ENCODE results near the gene PLCH1.

DNA sequence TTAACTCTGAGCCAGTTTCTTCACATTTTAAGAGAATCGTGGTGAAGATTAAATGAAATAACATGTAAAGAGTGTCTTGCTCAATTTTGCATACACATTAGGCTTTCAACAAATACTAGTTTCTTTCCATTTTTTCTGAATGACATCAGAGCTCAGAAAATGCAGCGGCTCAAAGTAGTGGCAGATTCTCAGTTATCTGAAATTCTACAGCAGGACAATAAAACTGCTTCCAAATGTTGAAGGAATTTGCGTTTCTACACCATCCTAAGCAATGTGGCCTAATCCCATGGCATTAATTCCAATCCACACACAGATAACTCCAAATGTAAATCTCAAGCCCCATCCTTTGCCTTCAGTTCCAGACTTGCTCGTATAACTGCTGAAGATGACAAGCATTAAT is 115.8 kb downstream of the PLCH1 start:
- TF ChIP-seq, protein P1, sequence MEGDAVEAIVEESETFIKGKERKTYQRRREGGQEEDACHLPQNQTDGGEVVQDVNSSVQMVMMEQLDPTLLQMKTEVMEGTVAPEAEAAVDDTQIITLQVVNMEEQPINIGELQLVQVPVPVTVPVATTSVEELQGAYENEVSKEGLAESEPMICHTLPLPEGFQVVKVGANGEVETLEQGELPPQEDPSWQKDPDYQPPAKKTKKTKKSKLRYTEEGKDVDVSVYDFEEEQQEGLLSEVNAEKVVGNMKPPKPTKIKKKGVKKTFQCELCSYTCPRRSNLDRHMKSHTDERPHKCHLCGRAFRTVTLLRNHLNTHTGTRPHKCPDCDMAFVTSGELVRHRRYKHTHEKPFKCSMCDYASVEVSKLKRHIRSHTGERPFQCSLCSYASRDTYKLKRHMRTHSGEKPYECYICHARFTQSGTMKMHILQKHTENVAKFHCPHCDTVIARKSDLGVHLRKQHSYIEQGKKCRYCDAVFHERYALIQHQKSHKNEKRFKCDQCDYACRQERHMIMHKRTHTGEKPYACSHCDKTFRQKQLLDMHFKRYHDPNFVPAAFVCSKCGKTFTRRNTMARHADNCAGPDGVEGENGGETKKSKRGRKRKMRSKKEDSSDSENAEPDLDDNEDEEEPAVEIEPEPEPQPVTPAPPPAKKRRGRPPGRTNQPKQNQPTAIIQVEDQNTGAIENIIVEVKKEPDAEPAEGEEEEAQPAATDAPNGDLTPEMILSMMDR (IDR thresholded peaks at IDR 0.05 in 2 of 3, conservative IDR thresholded peaks at IDR 0.05 in 1 of 3; ENCODE audit: control insufficient read depth in 2 of 3, extremely low read depth in 1 of 3, insufficient read depth in 1 of 3, low read depth in 3 of 3, low read length in 3 of 3), result no peak
- TF ChIP-seq POLR2AphosphoS5 (IDR thresholded peaks at IDR 0.05; ENCODE audit: low read length) (no peak), PBX3 (IDR thresholded peaks at IDR 0.05; ENCODE audit: insufficient replicate concordance, low read depth, low read length) (no peak), IKZF1 (conservative IDR thresholded peaks at IDR 0.05) (no peak), ZNF384 (IDR thresholded peaks at IDR 0.05; ENCODE audit: borderline replicate concordance, low read depth, low read length) (no peak), POLR2A (IDR thresholded peaks at IDR 0.05; ENCODE audit: low read depth, low read length) (no peak)
